Fibroblast of lung (primary cell): ENCODE results near the gene SREBF1.

Experiments used
- CTCF ChIP-seq, 2 donors: IDR thresholded peaks in 1 of 2; conservative IDR thresholded peaks in 1 of 2; 1 replicate in 1 of 2; 2 replicates in 1 of 2; pipeline ENCODE4 v1.5.1; 2011 to 2012; ENCODE audit warnings: low read length in 2 of 2, control low read depth in 1 of 2, inconsistent platforms in 1 of 2, low read depth in 1 of 2, mild to moderate bottlenecking in 1 of 2
- EZH2 ChIP-seq: IDR thresholded peaks from 2 replicates; pipeline ENCODE4 v1.5.1; 2012; ENCODE audit warnings: low read length, control low read depth, mild to moderate bottlenecking; ENCODE audit errors: missing control alignments

- no peak for TF ChIP-seq CTCF (conservative IDR thresholded peaks at IDR 0.05 in 1 of 2, IDR thresholded peaks at IDR 0.05 in 1 of 2; ENCODE audit: low read depth in 1 of 2, low read length in 2 of 2)
- no peak for TF ChIP-seq EZH2
Measured at GRCh38 chr17:17767887-17768418, 68.8 kb downstream of the SREBF1 start.
